HepG2 (cell line): ENCODE results near the gene CADPS. TPM values are rescaled to one million over a fixed set of nuclear protein-coding genes. Genes with fewer than 3 reads are reported as not detected.

ENCODE experiments used
- ATAC-seq: fragments of 200-7000 bp; cut with Tn5 transposase; 3 replicates; pipeline ENCODE4 v1.9.1; 2020; ENCODE audit warnings: mild to moderate bottlenecking, moderate library complexity
- BruUV-seq: library from RNA; stranded (reverse); fragments of 400-500 nt; replicated peaks from 2 replicates; lab custom pipeline; 2021; lab: Mats Ljungman, UMichigan
- CTCF ChIA-PET: fragments of 300-600 bp; formaldehyde crosslinking; extraction: SDS; loops from one replicate; lab custom pipeline; 2021; ENCODE audit warnings: low total read pairs, inconsistent platforms, low intra/inter-chr PET ratio; lab: Yijun Ruan, JAX
- POLR2A ChIA-PET: fragments of 350-600 bp; sonication (Branson Sonifier 250); formaldehyde crosslinking; loops from one replicate; lab custom pipeline; 2020; ENCODE audit warnings: antibody characterized with exemption, inconsistent platforms; lab: Yijun Ruan, JAX
- DNase-seq: peaks from one replicate; pipeline ENCODE4 v3.0.0-alpha.2; 2015; ENCODE audit warnings: low spot score
- FAIRE-seq: peaks from 3 replicates; lab custom pipeline; 2011; peaks lifted over from hg19 to GRCh38; lab: Jason Lieb, UNC
- H2AFZ ChIP-seq: one replicate; pipeline ENCODE4 v1.6.1; 2011; ENCODE audit warnings: low read length, inconsistent platforms
- H3K27ac ChIP-seq: fragments of 300-600 bp; 3 replicates; pipeline ENCODE4 v1.8.0; 2011; ENCODE audit warnings: mixed run types, mild to moderate bottlenecking, mixed read lengths, low read length, inconsistent platforms; ENCODE audit not compliant: insufficient read depth; ENCODE audit errors: extremely low read length
- H3K27me3 ChIP-seq, 2 experiments: fragments of 200-600 bp in 1 of 2; 2 replicates in 1 of 2; 3 replicates in 1 of 2; pipeline versions ENCODE4 v1.6.0 to v1.8.0; 2011; ENCODE audit warnings: low read length in 2 of 2, mild to moderate bottlenecking in 2 of 2, moderate library complexity in 2 of 2, inconsistent platforms in 1 of 2; ENCODE audit not compliant: insufficient read depth in 2 of 2, control insufficient read depth in 1 of 2
- H3K36me3 ChIP-seq, 2 experiments: fragments of 200-600 bp in 1 of 2; replicated peaks in 1 of 2; 2 replicates in 1 of 2; 3 replicates in 1 of 2; pipeline versions ENCODE4 v1.5.1 to v1.8.0; 2011; ENCODE audit warnings: low read length in 2 of 2, inconsistent platforms in 1 of 2; ENCODE audit not compliant: insufficient read depth in 2 of 2, control insufficient read depth in 1 of 2
- H3K4me1 ChIP-seq: 2 replicates; pipeline ENCODE4 v1.5.1; 2012; ENCODE audit warnings: low read length, inconsistent platforms; ENCODE audit not compliant: insufficient read depth
- H3K4me2 ChIP-seq: 2 replicates; pipeline ENCODE4 v1.6.0; 2011; ENCODE audit warnings: low read depth, low read length, inconsistent platforms
- H3K4me3 ChIP-seq, 3 experiments: fragments of 200-600 bp in 1 of 3; sonication (generic), shearing (Covaris generic) in 1 of 3; replicated peaks in 1 of 3; 2 replicates each; pipeline ENCODE4 v1.5.1; 2011 to 2016; ENCODE audit warnings: low read length in 3 of 3, inconsistent platforms in 2 of 3, low read depth in 2 of 3, mild to moderate bottlenecking in 2 of 3, control low read depth in 1 of 3, mixed read lengths in 1 of 3; ENCODE audit not compliant: insufficient read depth in 1 of 3
- H3K79me2 ChIP-seq: one replicate; pipeline ENCODE4 v1.6.1; 2011; ENCODE audit warnings: low read length, inconsistent platforms; ENCODE audit not compliant: insufficient read depth
- H3K9ac ChIP-seq: 2 replicates; pipeline ENCODE4 v1.6.0; 2011; ENCODE audit warnings: mild to moderate bottlenecking, low read depth, low read length, inconsistent platforms; ENCODE audit not compliant: insufficient read depth
- H3K9me3 ChIP-seq: 2 replicates; pipeline ENCODE4 v1.5.1; 2012; ENCODE audit warnings: mild to moderate bottlenecking, low read length
- H4K20me1 ChIP-seq: 2 replicates; pipeline ENCODE4 v1.6.0; 2011; ENCODE audit warnings: inconsistent platforms, mild to moderate bottlenecking, low read length, moderate library complexity; ENCODE audit not compliant: insufficient read depth
- EHMT2 ChIP-seq: fragments of 200-600 bp; sonication (generic); IDR thresholded peaks from 2 replicates; pipeline ENCODE4 v1.7.0; 2017; ENCODE audit warnings: antibody characterized with exemption, low read depth, low read length, borderline replicate concordance
- ELF3 ChIP-seq: IDR thresholded peaks from 2 replicates; pipeline ENCODE4 v1.6.1; 2016; ENCODE audit warnings: missing genetic modification reagents, missing compliant biosample characterization
- FOXP1 ChIP-seq, 2 experiments: fragments of 450-650 bp in 1 of 2; IDR thresholded peaks; 2 replicates each; pipeline ENCODE4 v1.6.1; 2017 to 2018; ENCODE audit warnings: antibody characterized with exemption in 1 of 2
- GATAD2A ChIP-seq: IDR thresholded peaks from 2 replicates; pipeline ENCODE4 v1.6.1; 2016
- GFI1 ChIP-seq: sonication (generic); formaldehyde crosslinking; IDR thresholded peaks from 2 replicates; pipeline ENCODE4 v1.5.0; 2020; ENCODE audit warnings: missing genetic modification reagents, mild to moderate bottlenecking, borderline replicate concordance
- KAT7 ChIP-seq: IDR thresholded peaks from 2 replicates; pipeline ENCODE4 v1.6.1; 2018; ENCODE audit warnings: borderline replicate concordance, missing compliant biosample characterization
- SMYD3 ChIP-seq: sonication (generic); formaldehyde crosslinking; IDR thresholded peaks from 2 replicates; pipeline ENCODE4 v1.8.1; 2023; ENCODE audit warnings: mild to moderate bottlenecking, missing genetic modification reagents
- SP1 ChIP-seq, 2 experiments: fragments of 450-650 bp in 1 of 2; sonication (generic) in 1 of 2; formaldehyde crosslinking in 1 of 2; IDR thresholded peaks; 2 replicates each; pipeline versions ENCODE4 v1.4.0 to v1.6.1; 2016 to 2020; ENCODE audit warnings: missing genetic modification reagents in 1 of 2
- ZNF138 ChIP-seq: sonication (generic); formaldehyde crosslinking; IDR thresholded peaks from 2 replicates; pipeline ENCODE4 v1.5.0; 2020; ENCODE audit warnings: mild to moderate bottlenecking, low read depth, missing genetic modification reagents
- ZNF550 ChIP-seq: sonication (generic); formaldehyde crosslinking; IDR thresholded peaks from 2 replicates; pipeline ENCODE4 v1.4.0; 2020; ENCODE audit warnings: mild to moderate bottlenecking, missing genetic modification reagents, borderline replicate concordance
- ZNF639 ChIP-seq: conservative IDR thresholded peaks from 2 replicates; pipeline ENCODE4 v1.6.1; 2018; ENCODE audit warnings: missing genetic modification reagents
- WGBS: methylation state at CpG from one replicate; pipeline ENCODE4 v1.1.6; 2017; ENCODE audit warnings: low lambda C conversion rate; 5-methylcytosine and 5-hydroxymethylcytosine counted together
- in situ Hi-C: cut with HindIII; loops from 2 replicates; pipeline ENCODE4 v1.10.0; 2017; ENCODE audit warnings: low pct_unique_long_range_greater_than_20kb; ENCODE audit not compliant: extremely low pct_ligation_motif_present
- intact Hi-C: fragments of 100-400 bp; cut with micrococcal nuclease; formaldehyde crosslinking; loops from one replicate; pipeline ENCODE4 v1.10.0; 2022; ENCODE audit not compliant: unreplicated experiment
- polyA plus RNA-seq, 8 experiments: library from polyadenylated mRNA; depleted of rRNA in 3 of 8; stranded (reverse) in 7 of 8; unstranded in 1 of 8; fragments of >200 nt; fragmentation: Illumina TruSeq in 4 of 8; extraction: Trizol in 4 of 8; gene quantifications; 2 replicates each; pipeline versions ENCODE4 v1.2.1 to v1.2.3, GENCODE V29; 2011 to 2016; ENCODE audit warnings: low read depth in 4 of 8, missing spikeins in 1 of 8, mixed read lengths in 1 of 8; ENCODE audit not compliant: insufficient read depth in 1 of 8
- total RNA-seq, 5 experiments: library from RNA; depleted of rRNA; stranded (reverse); fragments of >200 nt; fragmentation: Illumina TruSeq; extraction: Trizol; gene quantifications; 2 replicates each; pipeline ENCODE4 v1.2.3, GENCODE V29; 2016; ENCODE audit warnings: low read depth in 1 of 5

The CADPS gene
- total and polyA plus RNA-seq, 2 of the 13 experiments (the other 11 are each of a cell fraction or from before 2014, with no cell fraction given), result not detected

- H3K36me3 ChIP-seq, result no peaks in the 10 kb centered on the region
- in situ Hi-C loops (no loop called here), intact Hi-C loops (no loop called here)
- no peaks in the 10 kb centered on the region for H3K4me1 ChIP-seq
- WGBS, result 18% methylated on average over 4 of the region's 4 CpGs
- ChIA-PET POLR2A (no interaction called here), CTCF (no interaction called here)
- H3K79me2 ChIP-seq, result no peaks in the 10 kb centered on the region
- FAIRE-seq, result no peak
- no peak for ATAC-seq
- H3K9ac ChIP-seq, result no peak overlapping the region
- no peak overlapping the region for H2AFZ ChIP-seq
- DNase-seq, result no peak
- H4K20me1 ChIP-seq, result no peaks in the 10 kb centered on the region
- H3K27ac ChIP-seq, result no peak overlapping the region
- H3K4me3 ChIP-seq, result no peak overlapping the region
- H3K4me2 ChIP-seq, result no peak overlapping the region
- TF ChIP-seq GFI1 (no peak), ZNF639 (CRISPR knock-in tag) (no peak), ELF3 (CRISPR knock-in tag) (no peak), KAT7 (no peak), ZNF138 (no peak), SP1 (IDR thresholded peaks at IDR 0.05) (no peak), SP1 (CRISPR knock-in tag; IDR thresholded peaks at IDR 0.05) (no peak), SMYD3 (no peak), EHMT2 (no peak)
- BruUV-seq, result no TSS peak
- H3K27me3 ChIP-seq, result peaks cover 2 to 10% of the 10 kb centered on the region in 2 experiments; a peak in 4 of 5 replicates
- no peaks in the 10 kb centered on the region for H3K9me3 ChIP-seq
Measured at GRCh38 chr3:62724503-62724902, 150.7 kb downstream of the CADPS start.

- H3K36me3 ChIP-seq, result no peaks in the 10 kb centered on the region
- intact Hi-C loops (no loop called here), in situ Hi-C loops (no loop called here)
- no peaks in the 10 kb centered on the region for H4K20me1 ChIP-seq
- BruUV-seq, result no TSS peak
- FAIRE-seq, result no peak
- H3K4me2 ChIP-seq, result no peak overlapping the region
- H3K27ac ChIP-seq, result no peak overlapping the region
- no peak overlapping the region for H3K9ac ChIP-seq
- TF ChIP-seq FOXP1 (IDR thresholded peaks at IDR 0.05) (no peak), FOXP1 (CRISPR knock-in tag; IDR thresholded peaks at IDR 0.05) (no peak), ZNF550 (CRISPR knock-in tag) (no peak), GATAD2A (no peak)
- no peak for DNase-seq
- H3K79me2 ChIP-seq, result no peaks in the 10 kb centered on the region
- H3K4me3 ChIP-seq, result no peak overlapping the region
- ATAC-seq, result no peak
- no peak overlapping the region for H2AFZ ChIP-seq
- H3K9me3 ChIP-seq, result no peaks in the 10 kb centered on the region
- 0% methylated on average over 1 of the region's 1 CpG for WGBS
- POLR2A ChIA-PET, result no interaction called here
- CTCF ChIA-PET, result no interaction called here
- no peaks in the 10 kb centered on the region for H3K4me1 ChIP-seq
- peaks cover 2 to 10% of the 10 kb centered on the region in 2 experiments; a peak in 4 of 5 replicates for H3K27me3 ChIP-seq
Measured at GRCh38 chr3:62723914-62724217, 151.3 kb downstream of the CADPS start.
